OCI-LY3 (cell line): ENCODE results near the gene MGAT4B.

Experiments
- H2AFZ ChIP-seq: fragments of 200-600, 300-600 bp; shearing (Covaris generic); 2 replicates; pipeline ENCODE4 v1.6.0; 2014; ENCODE audit warnings: antibody characterized with exemption, low read depth, low read length
- H3K27ac ChIP-seq: fragments of 200-600, 300-600 bp; sonication (generic); 2 replicates; pipeline ENCODE4 v1.5.1; 2014; ENCODE audit warnings: mild to moderate bottlenecking, low read length, moderate library complexity, mixed read lengths
- H3K27me3 ChIP-seq: fragments of 200-600, 300-600 bp; sonication (generic); 2 replicates; pipeline ENCODE4 v1.6.1; 2014; ENCODE audit warnings: low read depth, low read length, mixed read lengths
- H3K36me3 ChIP-seq: fragments of 200-600, 300-600 bp; sonication (generic); replicated peaks from 2 replicates; pipeline ENCODE3; 2014; ENCODE audit warnings: low read depth, low read length, mixed read lengths
- H3K4me1 ChIP-seq: fragments of 300-600, 200-600 bp; sonication (generic); 2 replicates; pipeline ENCODE4 v1.6.1; 2014; ENCODE audit warnings: low read length, mixed read lengths
- H3K4me2 ChIP-seq: fragments of 200-600, 300-600 bp; sonication (generic); 2 replicates; pipeline ENCODE4 v1.6.1; 2014; ENCODE audit warnings: low read length, mixed read lengths
- H3K4me3 ChIP-seq: fragments of 300-600, 200-600 bp; sonication (generic); 2 replicates; pipeline ENCODE4 v1.5.1; 2014; ENCODE audit warnings: antibody characterized with exemption, mild to moderate bottlenecking, low read length, moderate library complexity
- H3K79me2 ChIP-seq: fragments of 300-600, 200-600 bp; shearing (Covaris generic); 2 replicates; pipeline ENCODE4 v1.6.1; 2014; ENCODE audit warnings: mild to moderate bottlenecking, low read length, mixed read lengths
- H3K9ac ChIP-seq: fragments of 300-600, 200-600 bp; shearing (Covaris generic); 2 replicates; pipeline ENCODE4 v1.6.0; 2014; ENCODE audit warnings: mild to moderate bottlenecking, low read length, moderate library complexity
- H3K9me3 ChIP-seq: fragments of 200-600, 300-600 bp; shearing (Covaris generic); 2 replicates; pipeline ENCODE4 v1.6.1; 2014; ENCODE audit warnings: low read length, mixed read lengths; ENCODE audit not compliant: insufficient read depth
- H4K20me1 ChIP-seq: fragments of 200-600, 300-600 bp; sonication (generic); 2 replicates; pipeline ENCODE4 v1.6.1; 2016; ENCODE audit warnings: low read length, mixed read lengths; ENCODE audit not compliant: insufficient read depth
- CTCF ChIP-seq: fragments of 200-600, 300-600 bp; sonication (generic); IDR thresholded peaks from 2 replicates; pipeline ENCODE4 v1.5.1; 2014; ENCODE audit warnings: antibody characterized with exemption, low read length, low read depth
- EZH2phosphoT487 ChIP-seq: fragments of 200-600 bp; shearing (Covaris generic); IDR thresholded peaks from 2 replicates; pipeline ENCODE4 v1.6.1; 2018; ENCODE audit warnings: antibody characterized with exemption, mixed run types, low read depth

The MGAT4B gene

GRCh38 chr5:179778591-179778990, 28.1 kb downstream of the MGAT4B start:
- no peaks in the 10 kb centered on the region for H3K79me2 ChIP-seq
- no peaks in the 10 kb centered on the region for H3K9me3 ChIP-seq
- peaks cover 36% of the 10 kb centered on the region for H3K36me3 ChIP-seq
- no peak overlapping the region for H3K9ac ChIP-seq
- no peak overlapping the region for H3K4me3 ChIP-seq
- no peaks in the 10 kb centered on the region for H3K27me3 ChIP-seq
- no peak overlapping the region for H3K27ac ChIP-seq
- no peak overlapping the region for H3K4me2 ChIP-seq
- no peaks in the 10 kb centered on the region for H3K4me1 ChIP-seq
- TF ChIP-seq EZH2phosphoT487 = no peak
- no peak for TF ChIP-seq CTCF
- no peaks in the 10 kb centered on the region for H4K20me1 ChIP-seq
- no peak overlapping the region for H2AFZ ChIP-seq

GRCh38 chr5:179777909-179778308, 28.8 kb downstream of the MGAT4B start:
- no peaks in the 10 kb centered on the region for H3K79me2 ChIP-seq
- no peaks in the 10 kb centered on the region for H4K20me1 ChIP-seq
- H3K4me2 ChIP-seq = no peak overlapping the region
- TF ChIP-seq CTCF (no peak), EZH2phosphoT487 (no peak)
- H3K9ac ChIP-seq = no peak overlapping the region
- no peaks in the 10 kb centered on the region for H3K4me1 ChIP-seq
- H3K27ac ChIP-seq = no peak overlapping the region
- no peaks in the 10 kb centered on the region for H3K9me3 ChIP-seq
- H3K27me3 ChIP-seq = no peaks in the 10 kb centered on the region
- no peak overlapping the region for H3K4me3 ChIP-seq
- no peak overlapping the region for H2AFZ ChIP-seq
- H3K36me3 ChIP-seq = peaks cover 40% of the 10 kb centered on the region

GRCh38 chr5:179777456-179777855, 29.2 kb downstream of the MGAT4B start:
- Histone ChIP-seq H3K27me3 (no peaks in the 10 kb centered on the region), H3K27ac (no peak overlapping the region), H3K4me2 (no peak overlapping the region), H2AFZ (no peak overlapping the region), H3K9me3 (no peaks in the 10 kb centered on the region), H3K4me1 (no peaks in the 10 kb centered on the region), H3K9ac (no peak overlapping the region), H3K4me3 (no peak overlapping the region), H3K36me3 (peaks cover 43% of the 10 kb centered on the region), H3K79me2 (no peaks in the 10 kb centered on the region), H4K20me1 (no peaks in the 10 kb centered on the region)
- TF ChIP-seq CTCF (no peak), EZH2phosphoT487 (no peak)

GRCh38 chr5:179776411-179776938, 30.2 kb downstream of the MGAT4B start:
- H3K9ac ChIP-seq = no peak overlapping the region
- H4K20me1 ChIP-seq = no peaks in the 10 kb centered on the region
- no peak overlapping the region for H3K4me2 ChIP-seq
- no peaks in the 10 kb centered on the region for H3K27me3 ChIP-seq
- no peak for TF ChIP-seq EZH2phosphoT487
- no peak for TF ChIP-seq CTCF
- no peaks in the 10 kb centered on the region for H3K9me3 ChIP-seq
- H2AFZ ChIP-seq = no peak overlapping the region
- H3K4me1 ChIP-seq = no peaks in the 10 kb centered on the region
- no peak overlapping the region for H3K4me3 ChIP-seq
- H3K79me2 ChIP-seq = no peaks in the 10 kb centered on the region
- H3K27ac ChIP-seq = no peak overlapping the region
- peaks cover 50% of the 10 kb centered on the region for H3K36me3 ChIP-seq
